GM21723 (cell line): ENCODE measurements around the gene ABCB9.

Experiments used
- ATAC-seq: cut with Tn5 transposase; IDR thresholded peaks from one replicate; pipeline ENCODE4 v1.9.1; 2021; ENCODE audit warnings: mild to moderate bottlenecking, moderate library complexity; ENCODE audit not compliant: unreplicated experiment

ABCB9 gene

DNA sequence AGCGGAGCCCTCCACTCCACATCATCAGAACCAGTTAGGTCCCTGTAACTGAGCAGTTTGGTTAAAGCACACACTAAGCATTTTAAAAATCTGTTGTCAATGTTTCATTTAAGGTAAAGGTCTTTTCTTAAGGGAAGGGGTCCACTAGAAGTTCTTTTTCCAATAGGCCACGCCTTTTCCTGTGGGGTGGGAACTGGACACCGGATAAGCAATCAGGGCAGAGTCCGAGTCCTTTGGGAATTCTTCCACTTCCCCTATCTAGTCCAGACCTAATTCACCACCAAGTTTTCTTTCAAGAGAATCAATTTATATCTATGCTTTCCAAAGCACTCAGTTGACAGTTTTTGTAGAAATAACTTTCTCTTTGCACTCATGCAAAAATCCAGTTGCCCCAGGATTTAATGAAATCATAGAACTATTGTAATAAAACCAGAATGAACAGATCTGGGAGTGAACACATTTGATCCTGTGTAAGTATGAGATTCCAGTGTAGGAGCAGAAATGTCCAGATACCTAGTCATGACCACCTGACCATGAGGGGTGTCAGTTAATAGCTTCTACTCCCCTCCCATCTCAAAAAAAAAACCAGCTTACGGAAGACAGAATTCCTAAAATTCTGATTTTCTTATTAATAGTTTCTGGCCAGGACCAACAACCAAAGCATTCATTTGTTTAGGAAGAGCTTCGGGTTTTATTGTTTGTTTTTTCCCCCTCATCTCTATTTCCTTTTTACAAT, 82.0 kb downstream of the ABCB9 start:
- ATAC-seq, result no peak

DNA sequence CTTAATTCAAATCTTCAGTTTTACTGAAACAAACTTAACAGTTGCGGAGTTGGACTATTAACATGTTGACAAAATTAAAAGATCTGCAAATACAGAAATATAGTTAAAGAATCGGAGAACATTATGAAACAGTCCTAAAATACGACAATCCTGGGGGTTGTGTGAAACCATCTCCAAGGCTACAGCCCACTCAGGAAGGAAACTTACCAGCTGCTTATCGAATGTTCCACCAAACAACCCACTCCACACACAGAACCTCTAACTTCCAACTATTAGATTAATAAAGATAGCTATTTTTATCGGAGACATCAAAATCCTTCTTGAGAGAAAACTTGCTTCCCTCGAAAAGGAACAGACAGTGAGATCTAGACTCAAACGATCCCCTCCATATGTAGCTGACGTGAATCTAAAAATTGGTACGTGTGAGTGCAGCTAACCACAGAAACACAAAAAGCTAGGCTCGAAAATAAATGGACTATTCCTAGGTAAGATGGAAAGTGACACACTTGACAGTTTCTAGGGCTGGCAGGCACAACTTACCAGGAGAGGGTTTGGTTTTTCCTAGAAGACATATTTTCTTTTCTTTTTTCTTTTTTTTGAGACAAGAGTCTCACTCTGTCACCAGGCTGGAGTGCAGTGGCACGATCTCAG, 83.2 kb downstream of the ABCB9 start:
- ATAC-seq, result no peak

DNA sequence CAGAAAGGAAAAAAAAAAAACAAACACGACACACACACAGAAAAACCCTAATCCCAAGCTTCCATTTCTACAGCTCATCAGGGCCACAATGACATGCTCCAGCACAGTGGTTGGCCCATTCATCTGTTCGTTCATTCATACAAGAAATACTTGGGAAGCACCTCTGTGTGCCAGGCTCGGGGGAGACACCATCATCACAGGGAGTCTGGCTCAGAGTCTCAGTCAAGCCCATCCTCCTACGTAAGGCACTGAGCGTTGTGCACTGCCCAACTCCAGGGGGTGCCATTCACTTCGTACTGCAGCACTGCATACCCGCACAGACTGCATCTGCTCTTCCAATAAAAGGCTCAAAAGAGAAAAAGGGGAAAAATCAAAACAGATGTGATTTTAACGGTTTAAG, 85.6 kb downstream of the ABCB9 start:
- ATAC-seq, result no peak

DNA sequence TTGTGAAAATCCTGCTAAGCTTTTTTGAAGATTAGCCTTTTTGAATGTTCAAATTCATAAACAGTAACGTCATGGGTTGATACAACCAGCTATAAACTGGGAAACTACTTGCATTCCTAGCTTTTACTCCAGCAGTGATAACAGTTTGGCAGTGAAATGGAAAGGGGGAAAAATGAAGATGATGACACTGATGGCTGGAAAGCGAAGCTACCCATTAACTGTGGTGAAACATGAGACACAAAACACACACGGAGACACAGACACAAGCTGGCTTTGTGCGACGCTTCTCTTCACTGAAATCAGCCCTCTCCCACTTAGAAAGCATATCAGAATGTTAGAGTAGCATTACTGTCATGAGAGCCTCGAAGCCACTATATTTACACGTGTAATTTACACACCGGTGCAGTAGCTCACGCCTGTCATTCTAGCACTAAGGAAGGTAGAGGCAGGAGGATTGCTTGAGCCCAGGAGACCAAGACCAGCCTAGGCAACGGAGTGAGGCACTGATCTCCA, 86.1 kb downstream of the ABCB9 start:
- ATAC-seq, result no peak
